PFSK-1 (cell line): ENCODE measurements around the gene SLC39A11.

ENCODE experiments used
- FOXP2 ChIP-seq: optimal IDR thresholded peaks from 2 replicates; pipeline ENCODE3; 2011; ENCODE audit warnings: borderline replicate concordance, control low read depth, inconsistent platforms; ENCODE audit not compliant: insufficient read depth; ENCODE audit errors: extremely low read length, extremely low read depth
- POLR2AphosphoS5 ChIP-seq: IDR thresholded peaks from 2 replicates; pipeline ENCODE4 v1.6.1; 2012; ENCODE audit warnings: low read depth, mild to moderate bottlenecking, control low read depth, low read length, moderate library complexity
- SIN3A ChIP-seq: IDR thresholded peaks from 2 replicates; pipeline ENCODE4 v1.6.1; 2012; ENCODE audit warnings: mild to moderate bottlenecking, low read length, moderate library complexity, borderline replicate concordance; ENCODE audit not compliant: insufficient read depth
- TAF1 ChIP-seq: IDR thresholded peaks from 2 replicates; pipeline ENCODE4 v1.6.1; 2012; ENCODE audit warnings: low read length, control low read depth, borderline replicate concordance; ENCODE audit not compliant: insufficient read depth
- TF ChIP-seq, protein P1 (sequence below), 2 experiments: IDR thresholded peaks; 2 replicates each; pipeline versions ENCODE4 v1.6.1 to v1.8.0; 2011 to 2012; ENCODE audit warnings: low read depth in 2 of 2, low read length in 2 of 2, control low read depth in 1 of 2, inconsistent platforms in 1 of 2, mild to moderate bottlenecking in 1 of 2, moderate library complexity in 1 of 2; ENCODE audit not compliant: insufficient read depth in 1 of 2

SLC39A11 gene

DNA sequence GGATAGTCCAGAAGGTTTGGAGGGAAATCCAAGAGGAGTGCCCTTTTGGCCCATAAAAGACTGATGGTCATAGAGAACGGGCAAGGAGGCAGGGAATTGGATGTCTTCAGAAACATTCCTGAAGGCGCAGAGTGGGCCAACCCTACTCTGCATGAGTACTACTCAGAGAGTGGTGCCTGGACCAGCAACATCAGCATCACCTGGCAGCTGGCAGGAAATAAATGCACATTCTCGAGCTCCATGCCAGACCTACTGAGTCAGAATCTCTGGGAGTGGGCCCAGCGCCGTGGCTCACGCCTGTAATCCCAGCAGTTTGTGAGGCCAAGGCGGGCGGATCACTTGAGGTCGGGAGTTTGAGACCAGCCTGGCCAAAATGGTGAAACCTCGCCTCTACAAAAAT, 27.1 kb upstream of the SLC39A11 start:
- TF ChIP-seq SIN3A = no peak
- no peak for TF ChIP-seq POLR2AphosphoS5
- TF ChIP-seq, protein P1, sequence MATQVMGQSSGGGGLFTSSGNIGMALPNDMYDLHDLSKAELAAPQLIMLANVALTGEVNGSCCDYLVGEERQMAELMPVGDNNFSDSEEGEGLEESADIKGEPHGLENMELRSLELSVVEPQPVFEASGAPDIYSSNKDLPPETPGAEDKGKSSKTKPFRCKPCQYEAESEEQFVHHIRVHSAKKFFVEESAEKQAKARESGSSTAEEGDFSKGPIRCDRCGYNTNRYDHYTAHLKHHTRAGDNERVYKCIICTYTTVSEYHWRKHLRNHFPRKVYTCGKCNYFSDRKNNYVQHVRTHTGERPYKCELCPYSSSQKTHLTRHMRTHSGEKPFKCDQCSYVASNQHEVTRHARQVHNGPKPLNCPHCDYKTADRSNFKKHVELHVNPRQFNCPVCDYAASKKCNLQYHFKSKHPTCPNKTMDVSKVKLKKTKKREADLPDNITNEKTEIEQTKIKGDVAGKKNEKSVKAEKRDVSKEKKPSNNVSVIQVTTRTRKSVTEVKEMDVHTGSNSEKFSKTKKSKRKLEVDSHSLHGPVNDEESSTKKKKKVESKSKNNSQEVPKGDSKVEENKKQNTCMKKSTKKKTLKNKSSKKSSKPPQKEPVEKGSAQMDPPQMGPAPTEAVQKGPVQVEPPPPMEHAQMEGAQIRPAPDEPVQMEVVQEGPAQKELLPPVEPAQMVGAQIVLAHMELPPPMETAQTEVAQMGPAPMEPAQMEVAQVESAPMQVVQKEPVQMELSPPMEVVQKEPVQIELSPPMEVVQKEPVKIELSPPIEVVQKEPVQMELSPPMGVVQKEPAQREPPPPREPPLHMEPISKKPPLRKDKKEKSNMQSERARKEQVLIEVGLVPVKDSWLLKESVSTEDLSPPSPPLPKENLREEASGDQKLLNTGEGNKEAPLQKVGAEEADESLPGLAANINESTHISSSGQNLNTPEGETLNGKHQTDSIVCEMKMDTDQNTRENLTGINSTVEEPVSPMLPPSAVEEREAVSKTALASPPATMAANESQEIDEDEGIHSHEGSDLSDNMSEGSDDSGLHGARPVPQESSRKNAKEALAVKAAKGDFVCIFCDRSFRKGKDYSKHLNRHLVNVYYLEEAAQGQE (IDR thresholded peaks at IDR 0.05; ENCODE audit: insufficient read depth in 1 of 2, low read depth in 2 of 2, low read length in 2 of 2) = no peak
- no peak for TF ChIP-seq TAF1
- no peak for TF ChIP-seq FOXP2

DNA sequence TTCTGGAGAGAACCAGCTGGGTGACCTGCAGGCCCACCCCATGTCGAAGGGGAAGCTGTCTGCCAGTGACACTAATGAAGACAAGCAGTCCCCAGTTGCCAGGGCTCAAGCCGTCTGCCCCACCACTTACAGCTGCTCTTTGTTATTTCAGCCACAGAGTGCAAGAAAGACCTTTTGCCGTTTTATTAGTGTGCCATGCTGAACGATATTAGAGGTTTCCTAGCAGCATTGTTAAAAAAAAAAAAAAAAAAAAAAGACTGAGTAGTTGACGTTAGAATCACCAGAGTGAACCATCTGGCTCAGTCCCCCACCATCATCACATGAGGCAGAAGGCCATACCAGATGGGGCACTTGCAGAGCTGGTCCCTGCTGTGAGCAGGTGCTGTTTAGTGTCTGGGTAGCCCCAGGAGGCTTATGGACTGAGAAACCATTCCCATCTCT, 26.5 kb upstream of the SLC39A11 start:
- TF ChIP-seq, protein P1 (IDR thresholded peaks at IDR 0.05; ENCODE audit: insufficient read depth in 1 of 2, low read depth in 2 of 2, low read length in 2 of 2) = no peak
- no peak for TF ChIP-seq POLR2AphosphoS5

DNA sequence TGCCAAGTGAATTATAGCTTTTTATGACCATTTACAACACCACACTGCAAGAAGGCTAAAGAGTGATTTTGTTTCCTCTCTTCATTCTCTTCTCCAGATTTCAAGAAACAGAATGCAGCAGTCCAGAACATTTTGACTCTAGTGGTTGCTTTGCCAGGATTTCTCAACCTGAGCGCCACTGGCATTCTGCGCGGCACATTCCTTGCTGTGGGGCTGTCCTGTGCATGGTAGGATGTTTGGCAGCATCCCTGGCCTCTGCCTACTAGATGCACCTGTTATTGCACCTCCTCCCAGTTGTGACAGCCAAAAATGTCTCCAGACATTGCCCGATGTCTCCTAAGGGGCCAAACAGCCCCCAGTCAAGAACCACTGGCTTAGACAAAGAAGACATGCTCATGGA, 25.7 kb upstream of the SLC39A11 start:
- TF ChIP-seq TAF1 = no peak
- TF ChIP-seq POLR2AphosphoS5 = no peak
- TF ChIP-seq, protein P1 (IDR thresholded peaks at IDR 0.05; ENCODE audit: insufficient read depth in 1 of 2, low read depth in 2 of 2, low read length in 2 of 2) = no peak

DNA sequence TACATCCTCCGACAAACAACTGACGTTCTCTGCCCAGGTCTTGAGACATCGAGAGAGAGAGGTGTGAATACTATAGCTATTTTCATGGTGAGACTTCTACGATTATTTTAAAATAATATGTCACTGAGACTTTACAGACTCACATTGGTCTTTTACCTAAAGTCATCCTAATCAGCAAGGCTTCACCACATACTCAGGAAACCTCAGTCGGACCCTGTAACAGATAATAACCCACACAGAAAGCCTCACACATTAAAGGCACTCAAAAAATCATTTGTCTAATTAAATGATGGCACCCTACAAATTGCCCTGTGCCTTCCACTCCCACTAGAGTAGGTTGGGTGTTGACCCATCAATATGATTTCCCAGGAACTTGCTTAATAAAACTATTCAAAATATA, 19.8 kb upstream of the SLC39A11 start:
- no peak for TF ChIP-seq SIN3A
- TF ChIP-seq, protein P1 (IDR thresholded peaks at IDR 0.05; ENCODE audit: insufficient read depth in 1 of 2, low read depth in 2 of 2, low read length in 2 of 2) = no peak
- TF ChIP-seq TAF1 = no peak
- TF ChIP-seq FOXP2 = no peak
- no peak for TF ChIP-seq POLR2AphosphoS5

DNA sequence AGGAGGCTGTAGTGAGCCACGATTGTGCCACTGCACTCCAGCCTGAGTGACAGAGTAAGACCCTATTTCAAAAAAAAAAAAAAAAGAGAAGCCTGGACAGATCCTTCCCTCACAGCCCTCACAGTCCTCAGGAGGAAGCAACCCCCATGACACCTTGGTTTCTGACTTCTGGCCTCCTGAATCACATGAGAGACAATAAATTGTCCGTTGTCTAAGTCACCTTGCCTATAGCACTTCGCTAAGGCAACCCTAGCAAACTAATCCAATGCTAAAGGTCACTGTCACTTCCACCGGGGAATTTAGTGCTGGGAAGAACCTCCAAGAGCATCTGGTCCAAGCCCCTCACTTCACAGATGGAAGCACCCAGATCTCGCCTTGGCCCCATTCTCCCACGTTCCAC, 18.9 kb upstream of the SLC39A11 start:
- TF ChIP-seq POLR2AphosphoS5 = no peak
- no peak for TF ChIP-seq TAF1
- TF ChIP-seq SIN3A = no peak
- TF ChIP-seq FOXP2 = no peak
